IPS-18a (cell line): Measurements from ENCODE around the gene BMAL1.

Source experiments
- H3K27ac ChIP-seq: one replicate; pipeline ENCODE4 v1.5.1; 2013; ENCODE audit warnings: low read length
- H3K27me3 ChIP-seq: one replicate; pipeline ENCODE4 v1.6.1; 2013; ENCODE audit warnings: mild to moderate bottlenecking, low read length; ENCODE audit not compliant: control insufficient read depth, insufficient read depth
- H3K36me3 ChIP-seq: one replicate; pipeline ENCODE4 v1.6.1; 2013; ENCODE audit warnings: low read depth, low read length; ENCODE audit not compliant: control insufficient read depth
- H3K4me1 ChIP-seq: one replicate; pipeline ENCODE4 v1.6.1; 2013; ENCODE audit warnings: low read depth, low read length; ENCODE audit not compliant: control insufficient read depth
- H3K4me3 ChIP-seq: one replicate; pipeline ENCODE4 v1.5.1; 2013; ENCODE audit warnings: low read length
- H3K9ac ChIP-seq: one replicate; pipeline ENCODE4 v1.6.1; 2013; ENCODE audit warnings: mild to moderate bottlenecking, low read length, moderate library complexity
- H3K9me3 ChIP-seq: one replicate; pipeline ENCODE4 v1.6.1; 2013; ENCODE audit warnings: low read depth, low read length; ENCODE audit not compliant: control insufficient read depth

The BMAL1 gene

DNA sequence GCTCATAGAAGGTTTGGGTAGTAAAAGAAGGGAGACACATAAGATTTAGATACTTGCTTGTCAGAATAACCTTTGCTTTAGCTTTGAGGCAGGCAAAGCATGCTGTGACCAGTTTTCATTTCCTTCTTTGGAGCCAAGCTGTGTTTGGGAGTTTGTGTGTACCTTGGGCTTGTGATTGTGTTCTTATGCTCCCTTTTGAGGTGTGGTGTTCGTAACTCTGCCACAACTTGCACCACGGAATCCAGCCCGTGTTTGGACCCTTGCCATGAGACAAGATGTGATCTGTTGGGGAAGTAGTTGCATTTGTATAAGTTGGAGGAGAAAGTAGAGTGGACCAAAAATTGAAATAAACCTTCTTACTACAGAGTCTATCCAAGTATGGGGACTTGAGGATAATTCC is 34.0 kb downstream of the BMAL1 start:
- Histone ChIP-seq H3K27ac (no peak overlapping the region), H3K9me3 (no peaks in the 10 kb centered on the region), H3K9ac (no peak overlapping the region), H3K4me3 (no peak overlapping the region), H3K36me3 (no peaks in the 10 kb centered on the region), H3K27me3 (no peaks in the 10 kb centered on the region), H3K4me1 (peaks cover 14% of the 10 kb centered on the region)

DNA sequence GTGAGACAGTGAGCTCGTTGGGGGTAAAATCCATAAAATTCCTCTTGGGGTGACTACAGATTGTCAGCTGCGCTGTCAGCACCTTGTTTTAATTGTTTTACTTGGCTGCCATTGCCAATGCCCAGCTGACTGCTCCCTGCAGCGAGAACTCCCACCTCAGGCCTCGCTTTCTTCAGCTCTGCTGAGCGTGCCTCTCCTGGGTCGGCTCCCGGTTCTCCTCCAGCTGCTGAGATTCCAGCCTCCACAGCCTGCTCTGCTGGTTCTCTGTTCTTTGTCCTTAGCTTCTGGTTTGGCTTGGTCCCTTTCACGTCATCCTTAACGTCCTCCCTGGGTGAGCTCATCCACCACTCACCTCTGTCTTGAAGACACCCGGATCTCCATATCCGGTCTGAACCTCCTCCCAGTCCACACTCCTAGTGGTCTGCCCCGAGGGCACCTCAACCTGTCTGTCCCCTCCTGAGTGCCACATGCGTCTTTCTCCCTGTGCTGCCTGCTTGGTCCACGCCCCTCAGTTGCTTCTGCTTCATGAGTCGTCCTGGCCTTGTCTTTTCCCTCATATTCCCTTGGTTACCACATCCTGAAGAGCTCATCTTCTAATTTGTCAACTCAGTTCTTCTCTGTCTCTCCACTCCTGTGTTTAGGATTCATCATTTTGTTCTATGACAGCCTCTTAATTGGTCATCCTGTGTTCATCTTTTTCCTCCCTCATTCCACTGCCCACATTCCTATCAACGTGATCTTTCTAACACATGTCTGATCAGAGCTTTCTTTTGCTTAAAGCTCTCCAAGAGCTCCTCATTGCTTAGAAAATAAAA is 35.6 kb downstream of the BMAL1 start:
- Histone ChIP-seq H3K9me3 (no peaks in the 10 kb centered on the region), H3K36me3 (no peaks in the 10 kb centered on the region), H3K27me3 (no peaks in the 10 kb centered on the region), H3K4me1 (peaks cover 14% of the 10 kb centered on the region), H3K4me3 (no peak overlapping the region), H3K27ac (no peak overlapping the region), H3K9ac (no peak overlapping the region)

- Histone ChIP-seq H3K27ac (no peak overlapping the region), H3K4me3 (no peak overlapping the region), H3K4me1 (peaks cover 14% of the 10 kb centered on the region), H3K36me3 (no peaks in the 10 kb centered on the region), H3K9ac (no peak overlapping the region), H3K27me3 (no peaks in the 10 kb centered on the region), H3K9me3 (no peaks in the 10 kb centered on the region)
Measured at GRCh38 chr11:13314676-13315394, 37.2 kb downstream of the BMAL1 start.

DNA sequence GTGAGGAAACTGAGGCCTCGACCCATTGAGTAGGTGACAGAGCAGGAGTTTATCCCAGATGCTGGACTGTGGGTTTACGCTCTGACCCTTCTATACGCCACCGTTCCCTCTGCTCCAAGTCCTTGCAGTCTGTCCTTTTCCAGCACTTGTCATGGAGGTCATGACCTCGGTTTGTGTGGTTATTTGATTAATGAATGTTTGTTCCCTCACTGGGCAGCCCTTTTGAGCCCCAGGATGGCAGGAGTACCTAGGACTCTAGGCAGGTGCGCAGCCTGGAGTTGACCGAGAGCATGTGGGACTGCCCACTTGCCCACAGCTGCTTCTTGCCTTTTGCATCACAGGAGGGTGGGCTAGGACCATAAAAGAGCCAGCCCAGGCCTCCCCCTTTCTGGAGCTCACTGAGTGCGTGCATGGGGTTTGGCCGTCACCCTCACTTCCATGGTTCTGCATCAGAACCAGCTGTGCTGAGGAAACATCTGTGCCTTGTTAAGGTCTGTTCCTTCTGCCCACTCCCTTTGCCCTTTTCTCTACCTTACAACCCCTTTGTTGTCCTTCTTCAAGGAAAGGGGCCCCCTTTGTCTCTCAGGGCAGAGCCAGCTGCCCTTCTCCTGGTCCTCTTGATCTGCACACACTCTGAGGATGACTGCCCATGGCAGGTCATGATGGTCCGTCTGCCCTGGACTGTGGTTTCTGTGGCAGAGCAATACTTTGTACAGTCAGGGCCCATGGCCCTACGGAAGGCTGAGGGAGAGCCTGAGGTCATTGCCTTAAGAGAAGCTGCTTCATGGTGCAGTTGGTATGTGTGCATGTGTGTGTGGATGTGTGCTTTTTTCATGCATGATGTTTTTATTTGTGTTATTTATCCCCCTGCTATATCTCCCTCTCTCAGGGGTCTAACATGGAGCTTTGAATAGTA is 38.2 kb downstream of the BMAL1 start:
- Histone ChIP-seq H3K36me3 (no peaks in the 10 kb centered on the region), H3K27ac (no peak overlapping the region), H3K4me3 (no peak overlapping the region), H3K4me1 (peaks cover 14% of the 10 kb centered on the region), H3K9me3 (no peaks in the 10 kb centered on the region), H3K9ac (no peak overlapping the region), H3K27me3 (no peaks in the 10 kb centered on the region)

- H3K27me3 ChIP-seq = no peaks in the 10 kb centered on the region
- H3K36me3 ChIP-seq = no peaks in the 10 kb centered on the region
- H3K9me3 ChIP-seq = no peaks in the 10 kb centered on the region
- peaks cover 14% of the 10 kb centered on the region for H3K4me1 ChIP-seq
- no peak overlapping the region for H3K9ac ChIP-seq
- H3K4me3 ChIP-seq = no peak overlapping the region
- no peak overlapping the region for H3K27ac ChIP-seq
Measured at GRCh38 chr11:13316528-13316961, 39.0 kb downstream of the BMAL1 start.

DNA sequence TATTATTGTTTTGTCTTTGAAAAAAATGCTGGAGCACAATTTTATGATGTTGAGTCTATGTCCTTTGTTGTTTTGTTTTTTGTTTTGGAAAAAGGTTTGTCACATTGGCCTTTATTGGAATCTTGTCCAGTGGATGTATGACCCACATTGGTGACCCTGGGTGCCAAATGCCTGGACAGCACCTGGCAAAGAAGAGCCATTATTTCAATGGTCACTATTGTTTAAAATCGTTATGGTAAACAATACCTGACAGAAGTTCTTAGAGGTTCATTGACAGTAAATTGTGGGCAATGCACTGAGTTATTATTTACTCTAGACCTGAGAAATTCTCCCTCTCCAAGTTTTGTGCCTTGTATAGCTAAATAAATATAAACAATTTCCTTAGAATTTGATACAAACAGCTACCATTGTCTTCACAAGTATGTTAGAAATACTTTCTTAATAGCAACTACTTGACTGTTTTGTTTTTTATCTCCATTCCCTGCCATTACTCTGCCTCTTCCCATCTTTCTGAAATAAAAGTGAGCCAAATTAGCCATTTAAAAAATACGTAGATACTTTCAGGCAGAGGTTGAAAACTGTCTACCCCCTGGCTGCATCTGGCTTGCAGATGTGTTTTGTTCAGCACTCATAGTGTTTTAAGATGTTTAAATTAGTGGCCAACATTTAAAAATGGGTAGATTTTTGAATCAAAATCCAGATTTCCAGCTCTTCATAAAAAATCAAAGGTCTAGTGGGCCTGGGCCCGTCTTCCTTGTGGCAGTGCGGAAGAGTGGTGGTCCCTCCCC is 39.9 kb downstream of the BMAL1 start:
- Histone ChIP-seq H3K27ac (no peak overlapping the region), H3K27me3 (no peaks in the 10 kb centered on the region), H3K4me1 (peaks cover 14% of the 10 kb centered on the region), H3K4me3 (no peak overlapping the region), H3K36me3 (no peaks in the 10 kb centered on the region), H3K9me3 (no peaks in the 10 kb centered on the region), H3K9ac (no peak overlapping the region)

DNA sequence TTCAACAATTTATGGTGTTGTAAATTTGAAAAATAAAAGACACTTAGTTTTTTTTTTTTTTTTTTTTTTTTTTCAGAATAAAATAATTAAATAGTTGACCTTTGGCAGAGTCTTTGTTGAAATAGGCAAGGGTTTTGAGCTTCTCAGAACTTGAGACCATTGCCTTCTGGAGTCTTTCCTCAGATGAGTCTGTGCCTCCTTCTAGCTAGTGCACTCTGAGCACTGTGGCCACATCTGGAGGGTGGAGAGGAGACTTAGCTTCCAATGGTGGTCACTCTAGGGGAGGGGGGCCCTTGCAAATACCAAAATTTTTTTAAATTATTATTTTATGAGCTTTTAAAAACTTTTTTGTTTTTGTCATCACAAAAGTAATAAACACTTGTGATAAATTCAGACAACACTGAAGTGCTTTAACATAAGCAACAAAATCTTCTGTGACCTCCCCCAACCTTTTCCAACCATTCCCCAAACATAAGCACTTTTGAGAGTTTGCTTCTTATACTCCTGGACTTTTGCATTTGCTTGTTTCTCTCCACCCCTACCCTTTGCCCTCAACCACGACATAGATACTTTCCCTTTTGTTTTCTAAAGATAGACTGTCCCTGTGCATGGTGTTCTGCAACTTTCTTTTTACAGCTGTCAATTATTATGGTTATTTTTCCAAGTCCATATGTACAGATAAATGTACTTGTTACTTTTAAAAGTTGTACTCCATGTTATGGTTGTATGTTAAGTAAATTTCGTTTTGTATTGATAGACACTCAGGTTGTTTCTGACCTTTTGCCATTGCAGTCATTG is 41.1 kb downstream of the BMAL1 start:
- Histone ChIP-seq H3K4me3 (no peak overlapping the region), H3K27ac (no peak overlapping the region), H3K9ac (no peak overlapping the region), H3K36me3 (no peaks in the 10 kb centered on the region), H3K27me3 (no peaks in the 10 kb centered on the region), H3K9me3 (no peaks in the 10 kb centered on the region), H3K4me1 (peaks cover 12% of the 10 kb centered on the region)

DNA sequence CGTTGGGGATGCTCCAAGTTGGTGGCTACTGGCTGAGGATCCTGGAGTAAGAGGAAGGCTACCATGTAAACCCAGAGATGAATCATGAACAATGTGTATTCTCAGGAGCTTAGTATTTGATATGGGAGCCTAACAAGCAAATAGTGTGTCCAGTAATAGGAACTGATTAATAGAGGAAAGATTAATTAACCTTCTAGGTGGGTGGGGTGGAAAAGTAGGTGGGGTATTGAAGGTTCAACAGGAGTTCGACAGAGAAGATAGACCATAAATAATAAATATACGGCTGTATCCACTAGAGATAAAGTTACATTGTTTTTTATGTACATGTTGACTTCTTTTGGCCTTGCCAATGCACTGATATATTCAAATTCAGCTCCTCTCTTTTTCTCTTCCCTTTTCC is 43.1 kb downstream of the BMAL1 start:
- Histone ChIP-seq H3K27ac (no peak overlapping the region), H3K4me1 (no peaks in the 10 kb centered on the region), H3K9ac (no peak overlapping the region), H3K36me3 (no peaks in the 10 kb centered on the region), H3K4me3 (no peak overlapping the region), H3K27me3 (no peaks in the 10 kb centered on the region), H3K9me3 (no peaks in the 10 kb centered on the region)

DNA sequence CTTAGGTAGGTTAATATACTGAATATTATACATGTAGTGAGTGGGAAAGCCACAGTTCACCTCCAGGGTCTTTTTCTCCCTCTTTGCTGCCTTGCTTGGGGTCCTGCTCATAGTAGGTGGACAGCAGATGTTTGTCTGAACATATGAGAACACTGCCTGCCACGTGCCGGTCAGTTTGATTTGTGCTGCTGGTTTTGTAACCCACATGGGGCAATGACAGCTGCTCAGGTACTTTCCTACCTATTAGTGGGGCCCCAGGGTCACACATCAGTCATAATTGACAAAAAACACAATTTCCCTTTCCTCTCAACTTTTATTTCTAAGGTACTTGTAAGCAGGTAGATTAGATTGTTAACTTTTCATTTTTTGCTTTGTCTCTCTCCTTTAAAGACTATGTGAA is 43.8 kb downstream of the BMAL1 start:
- H3K27ac ChIP-seq = no peak overlapping the region
- no peaks in the 10 kb centered on the region for H3K27me3 ChIP-seq
- no peak overlapping the region for H3K4me3 ChIP-seq

GRCh38 chr11:13324141-13324540 is 46.6 kb downstream of the BMAL1 start:
- Histone ChIP-seq H3K4me3 (no peak overlapping the region), H3K4me1 (no peaks in the 10 kb centered on the region), H3K36me3 (no peaks in the 10 kb centered on the region), H3K9me3 (no peaks in the 10 kb centered on the region), H3K27ac (no peak overlapping the region), H3K27me3 (no peaks in the 10 kb centered on the region), H3K9ac (no peak overlapping the region)

More for the DNA sequence above, 43.8 kb downstream of the BMAL1 start:
- Histone ChIP-seq H3K9ac (no peak overlapping the region), H3K4me1 (no peaks in the 10 kb centered on the region), H3K9me3 (no peaks in the 10 kb centered on the region), H3K36me3 (no peaks in the 10 kb centered on the region)
